ENCODE data around the gene PRKAG1. TPM values are rescaled to one million over a fixed set of nuclear protein-coding genes. Genes with fewer than 3 reads are reported as not detected.

PRKAG1 gene
- total and polyA plus RNA-seq, 10 of the 15 experiments (the other 5 are each of a cell fraction or from before 2014, with no cell fraction given): 44.5 to 91.6 (median 60.9) TPM

- RAD21 ChIA-PET (ENCODE audit: unreplicated experiment): no interaction called here
- ATAC-seq (no peak), FAIRE-seq (no peak), DNase-seq (ENCODE audit: low read depth, low spot score) (no peak)
- Histone ChIP-seq H4K20me1 (ENCODE audit: control insufficient read depth, insufficient read depth) (no peaks in the 10 kb centered on the region), H2AFZ (ENCODE audit: control insufficient read depth, low read depth, low read length) (no peak overlapping the region), H3K4me3 (no peak overlapping the region), H3K9ac (ENCODE audit: control insufficient read depth, insufficient read depth, low read length) (no peak overlapping the region), H3K4me1 (ENCODE audit: control insufficient read depth, insufficient read depth, low read length) (0 out of 2 replicates have a peak, but pooled peaks cover 3% of the 10 kb centered on the region), H3K79me2 (ENCODE audit: control insufficient read depth, insufficient read depth, low read length) (peaks cover 8% of the 10 kb centered on the region), H3K9me3 (replicated peaks; ENCODE audit: control insufficient read depth, insufficient read depth, low read length) (no peaks in the 10 kb centered on the region), H3K27me3 (replicated peaks in 1 of 2; ENCODE audit: control insufficient read depth in 2 of 2, insufficient read depth in 2 of 2, low read length in 1 of 2) (no peaks in the 10 kb centered on the region), H3K4me2 (ENCODE audit: control insufficient read depth, insufficient read depth) (no peak overlapping the region), H3K27ac (ENCODE audit: control insufficient read depth, insufficient read depth) (no peak overlapping the region), H3K36me3 (ENCODE audit: control insufficient read depth in 2 of 2, insufficient read depth in 2 of 2, low read length in 1 of 2) (peaks cover 10 to 20% of the 10 kb centered on the region in 2 experiments)
- SMC1A ChIA-PET (ENCODE audit: uncharacterized antibody, unreplicated experiment): no interaction called here
- BruUV-seq (replicated peaks): no TSS peak
- in situ Hi-C loops (cut with MboI): no loop called here
- intact Hi-C loops (cut with micrococcal nuclease; ENCODE audit: unreplicated experiment): no loop called here
- TF ChIP-seq USF1 (IDR thresholded peaks at IDR 0.05; ENCODE audit: borderline replicate concordance, extremely low read length, insufficient read depth, low read depth, low read length) (no peak), ATF2 (IDR thresholded peaks at IDR 0.05; ENCODE audit: low read length) (no peak), SMC3 (IDR thresholded peaks at IDR 0.05; ENCODE audit: borderline replicate concordance, low read length) (no peak), IRF3 (IDR thresholded peaks at IDR 0.05) (no peak), POLR2AphosphoS2 (IDR thresholded peaks at IDR 0.05; ENCODE audit: low read depth, low read length) (no peak), BRCA1 (IDR thresholded peaks at IDR 0.05; ENCODE audit: low read depth, low read length) (no peak), PBX3 (IDR thresholded peaks at IDR 0.05; ENCODE audit: insufficient replicate concordance, low read depth, low read length) (no peak), YBX1 (IDR thresholded peaks at IDR 0.05) (no peak), CTCF (IDR thresholded peaks at IDR 0.05 in 2 of 3, conservative IDR thresholded peaks at IDR 0.05 in 1 of 3; ENCODE audit: control insufficient read depth in 2 of 3, extremely low read depth in 1 of 3, insufficient read depth in 1 of 3, low read depth in 3 of 3, low read length in 3 of 3) (no peak), GATAD2B (conservative IDR thresholded peaks at IDR 0.05; ENCODE audit: low read depth) (no peak), RUNX3 (IDR thresholded peaks at IDR 0.05; ENCODE audit: low read length) (no peak), RBBP5 (conservative IDR thresholded peaks at IDR 0.05) (no peak), SMAD1 (IDR thresholded peaks at IDR 0.05; ENCODE audit: low read depth, partially characterized antibody) (no peak), NRF1 (conservative IDR thresholded peaks at IDR 0.05; ENCODE audit: low read depth, low read length) (no peak)
- POLR2A ChIA-PET: interaction anchor here (0.6 to 1.1 kb wide), 2 partner anchors 19 to 125 kb away, joined by 3 to 4 read pairs; no protein-coding TSS in a partner anchor
- 92% methylated on average over 15 of the region's 15 CpGs for WGBS (ENCODE audit: insufficient coverage, insufficient replicate concordance, low lambda C conversion rate, missing lambda C conversion rate)
- CTCF ChIA-PET: interaction anchor here (0.7 to 1.1 kb wide), 3 partner anchors 14 to 35 kb away, joined by 3 to 4 read pairs (median 4); no protein-coding TSS in a partner anchor
Measured at GRCh38 chr12:49022558-49023178, 4.1 kb upstream of the PRKAG1 start.

All from GM12878 (cell line).